Stimulated activated CD8-positive, alpha-beta memory T cell treated with anti-CD3 and anti-CD28 coated beads, Interleukin-15, amount 100 ng/mL, for 48 hours (primary cell): ENCODE measurements around the gene TRPC4.
"Not testable (repeated sequence)": the region's sequence is repeated elsewhere in the genome, so short reads cannot be mapped to it uniquely, and the experiment has no call there.

Source experiments
- DNase-seq, 2 donors: peaks; one replicate each; pipeline ENCODE4 v3.0.0-alpha.2; 2020; ENCODE audit warnings: low read depth in 2 of 2

TRPC4 gene

GRCh38 chr13:37601648-37602440 is 267.7 kb downstream of the TRPC4 start:
- no peak for DNase-seq

GRCh38 chr13:37599519-37599918 is 270.1 kb downstream of the TRPC4 start:
- DNase-seq, result no peak

- no peak for DNase-seq
These were observed 271.0 kb downstream of the TRPC4 start, which contains the start of gene POSTN for GRCh38 chr13:37598597-37598996. Gene POSTN, minus strand, starts transcription at chr13:37598768. Its CDS starts 42 bp downstream, at chr13:37598726.

- no peak for DNase-seq
These were observed 272.0 kb downstream of the TRPC4 start for GRCh38 chr13:37597477-37598025.

GRCh38 chr13:37596805-37597204 is 272.8 kb downstream of the TRPC4 start:
- no peak for DNase-seq

GRCh38 chr13:37595162-37595561 is 274.4 kb downstream of the TRPC4 start:
- no peak for DNase-seq

- no peak for DNase-seq
These were observed 275.0 kb downstream of the TRPC4 start for GRCh38 chr13:37594550-37594949.

- DNase-seq, result not testable (repeated sequence)
These were observed 280.2 kb downstream of the TRPC4 start for GRCh38 chr13:37589381-37589780.

- no peak for DNase-seq
These were observed 282.3 kb downstream of the TRPC4 start for GRCh38 chr13:37587236-37587635.
